KMS-11 (cell line): ENCODE results near the gene MACROD2.

ENCODE experiments used
- H2AFZ ChIP-seq: fragments of 200-600 bp; sonication (generic); 2 replicates; pipeline ENCODE4 v1.6.1; 2016; ENCODE audit warnings: antibody characterized with exemption, mixed run types, low read depth
- H3K27ac ChIP-seq: fragments of 200-600 bp; sonication (generic); 2 replicates; pipeline ENCODE4 v1.6.1; 2016; ENCODE audit warnings: mild to moderate bottlenecking, mixed run types
- H3K27me3 ChIP-seq: fragments of 200-600 bp; sonication (generic); 2 replicates; pipeline ENCODE4 v1.6.1; 2017; ENCODE audit warnings: mild to moderate bottlenecking, low read depth, mixed run types, moderate library complexity; ENCODE audit not compliant: insufficient read depth
- H3K36me3 ChIP-seq: fragments of 200-600 bp; sonication (generic); 2 replicates; pipeline ENCODE4 v1.6.1; 2017; ENCODE audit warnings: mild to moderate bottlenecking, mixed run types; ENCODE audit not compliant: insufficient read depth
- H3K4me1 ChIP-seq: fragments of 200-600 bp; sonication (generic); 2 replicates; pipeline ENCODE4 v1.6.1; 2016; ENCODE audit warnings: mild to moderate bottlenecking, low read depth, mixed run types; ENCODE audit not compliant: poor library complexity, severe bottlenecking
- H3K4me2 ChIP-seq: fragments of 200-600 bp; sonication (generic); 2 replicates; pipeline ENCODE4 v1.7.0; 2016; ENCODE audit warnings: mild to moderate bottlenecking, mixed run types
- H3K4me3 ChIP-seq: fragments of 200-600 bp; sonication (generic); IDR thresholded peaks from 2 replicates; pipeline ENCODE4 v1.6.1; 2017; ENCODE audit warnings: low read depth, low read length, mixed read lengths; ENCODE audit not compliant: insufficient read depth
- H3K79me2 ChIP-seq: fragments of 200-600 bp; sonication (generic); 2 replicates; pipeline ENCODE4 v1.6.1; 2016; ENCODE audit warnings: low read depth, mixed run types; ENCODE audit not compliant: insufficient read depth
- H3K9ac ChIP-seq: fragments of 200-600 bp; sonication (generic); 2 replicates; pipeline ENCODE4 v1.6.1; 2016; ENCODE audit warnings: mild to moderate bottlenecking, mixed run types
- H4K20me1 ChIP-seq: fragments of 200-600 bp; sonication (generic); 2 replicates; pipeline ENCODE4 v1.6.1; 2016; ENCODE audit warnings: mild to moderate bottlenecking, mixed run types; ENCODE audit not compliant: insufficient read depth
- TF ChIP-seq, protein P1 (sequence below): fragments of 200-600 bp; sonication (generic); conservative IDR thresholded peaks from 2 replicates; pipeline ENCODE4 v1.6.1; 2017; ENCODE audit warnings: low read depth, mild to moderate bottlenecking, antibody characterized with exemption, low read length, moderate library complexity, mixed read lengths

Gene MACROD2

DNA sequence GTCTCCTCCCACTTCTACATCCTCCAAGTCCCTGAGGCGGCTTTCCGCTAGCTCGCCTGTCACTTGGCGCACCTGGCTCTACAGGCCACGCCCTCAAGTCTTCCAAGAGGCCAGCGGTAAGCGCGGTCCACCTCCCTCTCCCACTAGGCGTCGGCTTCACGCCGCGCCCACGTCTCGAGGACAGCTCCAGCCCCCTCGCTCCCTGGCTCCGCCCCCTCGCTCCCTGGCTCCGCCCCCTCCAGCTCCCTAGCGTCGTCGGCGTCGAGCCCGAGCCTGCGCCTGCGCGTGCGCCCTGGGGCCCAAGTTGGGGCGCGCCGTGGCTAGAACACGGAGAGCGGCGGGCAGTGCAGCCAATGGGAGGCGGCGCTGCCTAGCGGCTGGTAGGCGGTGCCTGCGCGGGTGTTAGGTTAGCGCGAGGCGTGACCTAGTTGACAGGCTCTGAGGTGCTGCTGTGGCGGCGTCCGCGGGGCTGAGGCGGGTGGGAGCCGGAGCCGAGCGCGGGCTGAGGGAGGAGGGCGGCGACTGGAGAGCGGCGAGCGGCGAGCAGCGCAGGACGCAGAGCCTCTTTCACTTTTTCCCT lies at the start of gene MACROD2:
TSS of gene MACROD2 (plus strand) at position 431 of the 580 bp plus-strand sequence.
- Histone ChIP-seq H3K4me3 (no peak within 1 kb of the TSS), H3K4me2 (no peak within 1 kb of the TSS), H3K27ac (no peak within 1 kb of the TSS), H3K4me1 (no peaks in the 10 kb centered on the region), H2AFZ (no peak within 1 kb of the TSS), H3K9ac (no peak within 1 kb of the TSS), H4K20me1 (no peaks in the 10 kb centered on the region), H3K79me2 (no peaks in the 10 kb centered on the region), H3K36me3 (no peaks in the 10 kb centered on the region), H3K27me3 (no peaks in the 10 kb centered on the region)
- TF ChIP-seq, protein P1, sequence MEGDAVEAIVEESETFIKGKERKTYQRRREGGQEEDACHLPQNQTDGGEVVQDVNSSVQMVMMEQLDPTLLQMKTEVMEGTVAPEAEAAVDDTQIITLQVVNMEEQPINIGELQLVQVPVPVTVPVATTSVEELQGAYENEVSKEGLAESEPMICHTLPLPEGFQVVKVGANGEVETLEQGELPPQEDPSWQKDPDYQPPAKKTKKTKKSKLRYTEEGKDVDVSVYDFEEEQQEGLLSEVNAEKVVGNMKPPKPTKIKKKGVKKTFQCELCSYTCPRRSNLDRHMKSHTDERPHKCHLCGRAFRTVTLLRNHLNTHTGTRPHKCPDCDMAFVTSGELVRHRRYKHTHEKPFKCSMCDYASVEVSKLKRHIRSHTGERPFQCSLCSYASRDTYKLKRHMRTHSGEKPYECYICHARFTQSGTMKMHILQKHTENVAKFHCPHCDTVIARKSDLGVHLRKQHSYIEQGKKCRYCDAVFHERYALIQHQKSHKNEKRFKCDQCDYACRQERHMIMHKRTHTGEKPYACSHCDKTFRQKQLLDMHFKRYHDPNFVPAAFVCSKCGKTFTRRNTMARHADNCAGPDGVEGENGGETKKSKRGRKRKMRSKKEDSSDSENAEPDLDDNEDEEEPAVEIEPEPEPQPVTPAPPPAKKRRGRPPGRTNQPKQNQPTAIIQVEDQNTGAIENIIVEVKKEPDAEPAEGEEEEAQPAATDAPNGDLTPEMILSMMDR, result no peak

DNA sequence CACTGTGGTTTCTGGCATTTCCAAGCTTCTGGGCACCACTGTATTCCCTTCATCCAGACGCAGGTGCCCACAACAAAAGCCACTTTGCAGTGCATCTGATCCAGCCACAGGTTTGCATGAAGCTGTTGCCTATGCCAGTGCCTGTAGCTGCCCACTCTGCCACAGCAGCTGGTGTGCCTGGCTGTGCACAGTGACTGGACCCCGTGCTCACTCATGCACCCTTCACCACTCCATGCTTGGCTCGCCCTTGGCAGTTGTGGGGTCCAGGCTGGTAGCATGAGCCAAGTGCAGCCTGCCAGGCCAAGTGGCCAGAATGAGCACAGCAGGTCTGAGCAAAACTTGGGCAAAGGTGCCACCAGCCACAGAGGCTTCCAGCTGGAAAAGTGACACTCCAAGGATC lies 47.6 kb upstream of the MACROD2 start:
- no peak overlapping the region for H3K27ac ChIP-seq
- no peaks in the 10 kb centered on the region for H3K36me3 ChIP-seq
- H2AFZ ChIP-seq, result no peak overlapping the region
- no peak overlapping the region for H3K9ac ChIP-seq
- no peaks in the 10 kb centered on the region for H3K4me1 ChIP-seq
- H3K4me3 ChIP-seq, result no peak overlapping the region
- no peaks in the 10 kb centered on the region for H4K20me1 ChIP-seq
- no peaks in the 10 kb centered on the region for H3K27me3 ChIP-seq
- TF ChIP-seq, protein P1, result no peak
- no peak overlapping the region for H3K4me2 ChIP-seq
- no peaks in the 10 kb centered on the region for H3K79me2 ChIP-seq

DNA sequence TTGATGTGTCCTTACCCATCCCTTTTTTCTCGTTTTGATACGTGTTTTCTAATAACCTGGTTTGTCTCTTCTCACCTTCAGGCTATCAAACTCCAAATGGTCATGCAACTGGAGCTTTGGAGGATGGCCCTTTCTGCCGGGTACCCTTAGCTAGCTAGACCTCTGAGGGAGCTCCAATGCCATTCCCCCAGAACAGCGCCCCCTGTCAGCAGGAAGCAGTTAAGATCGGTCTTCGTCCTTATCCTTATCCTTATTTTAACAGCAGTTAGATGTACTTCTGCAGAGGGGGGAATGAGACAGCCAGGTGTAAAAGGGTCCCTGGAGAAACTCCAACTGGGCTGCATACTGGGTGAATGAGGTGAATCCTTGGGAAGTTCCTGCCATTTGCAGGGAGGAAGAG lies 42.1 kb upstream of the MACROD2 start:
- no peaks in the 10 kb centered on the region for H3K4me1 ChIP-seq
- no peak overlapping the region for H3K4me3 ChIP-seq
- no peaks in the 10 kb centered on the region for H4K20me1 ChIP-seq
- H2AFZ ChIP-seq, result no peak overlapping the region
- TF ChIP-seq, protein P1, result no peak
- H3K27ac ChIP-seq, result no peak overlapping the region
- no peaks in the 10 kb centered on the region for H3K79me2 ChIP-seq
- H3K9ac ChIP-seq, result no peak overlapping the region
- no peaks in the 10 kb centered on the region for H3K36me3 ChIP-seq
- H3K4me2 ChIP-seq, result no peak overlapping the region
- no peaks in the 10 kb centered on the region for H3K27me3 ChIP-seq

DNA sequence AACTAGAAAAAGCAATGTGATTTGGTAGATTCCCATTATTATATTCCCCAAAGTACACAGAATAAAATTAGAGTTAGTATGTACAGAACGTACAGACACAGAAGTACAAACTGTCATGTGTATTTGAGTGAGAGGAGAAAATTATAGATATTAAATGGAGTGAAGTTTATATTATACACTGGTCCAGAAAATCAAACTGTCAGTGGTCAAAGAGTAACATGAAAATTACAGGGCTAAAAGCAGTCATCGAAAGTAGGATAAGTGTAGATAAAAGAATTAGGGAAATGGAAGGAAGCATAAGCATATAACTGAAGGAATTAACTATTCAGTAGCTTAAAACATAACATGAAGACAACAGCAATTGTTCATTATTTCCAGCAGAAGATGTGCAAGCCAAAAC lies 35.2 kb upstream of the MACROD2 start:
- no peak overlapping the region for H3K4me3 ChIP-seq

More for the DNA sequence above, 35.2 kb upstream of the MACROD2 start:
- H3K27me3 ChIP-seq, result no peaks in the 10 kb centered on the region
- H3K9ac ChIP-seq, result no peak overlapping the region
- no peak overlapping the region for H3K4me2 ChIP-seq
- TF ChIP-seq, protein P1, result no peak
- no peak overlapping the region for H2AFZ ChIP-seq
- H4K20me1 ChIP-seq, result no peaks in the 10 kb centered on the region
- H3K79me2 ChIP-seq, result no peaks in the 10 kb centered on the region
- H3K36me3 ChIP-seq, result no peaks in the 10 kb centered on the region
- H3K27ac ChIP-seq, result no peak overlapping the region
- H3K4me1 ChIP-seq, result no peaks in the 10 kb centered on the region
